HCT116 (cell line): ENCODE results near the gene RPS28. TPM values are rescaled to one million over a fixed set of nuclear protein-coding genes. Genes with fewer than 3 reads are reported as not detected.

ENCODE experiments used
- ATAC-seq: fragments of 200-7000 bp; cut with Tn5 transposase; 2 replicates; pipeline ENCODE4 v1.9.1; 2020; ENCODE audit warnings: mild to moderate bottlenecking, moderate library complexity
- BruUV-seq: library from RNA; stranded (reverse); fragments of 400-500 nt; replicated peaks from 2 replicates; lab custom pipeline; 2021; lab: Mats Ljungman, UMichigan
- CTCF ChIA-PET: fragments of 300-600 bp; sonication (Branson Sonifier 250); formaldehyde crosslinking; loops from one replicate; lab custom pipeline; 2021; ENCODE audit warnings: antibody characterized with exemption; lab: Charles Lee
- POLR2A ChIA-PET: fragments of 300-600, 350-600 bp; sonication (Branson Sonifier 250); formaldehyde crosslinking; loops from one replicate; lab custom pipeline; 2021; ENCODE audit warnings: antibody characterized with exemption; lab: Charles Lee
- RAD21 ChIA-PET, 2 experiments: fragments of 300-600 bp; sonication (Branson Sonifier 250); formaldehyde crosslinking; loops; one replicate each; lab custom pipeline; 2023; ENCODE audit warnings: low total read pairs in 2 of 2; ENCODE audit not compliant: uncharacterized antibody in 2 of 2, unreplicated experiment in 2 of 2, low non-redundant PET in 1 of 2; lab: Charles Lee
- DNase-seq: peaks from one replicate; pipeline ENCODE4 v3.0.0-alpha.2; 2010; ENCODE audit warnings: low read depth, low spot score
- H2AFZ ChIP-seq: fragments of 200-600 bp; shearing (Covaris generic), sonication (generic); 2 replicates; pipeline ENCODE4 v1.6.1; 2017; ENCODE audit warnings: low read depth, mixed run types, mixed read lengths, antibody characterized with exemption, low read length; ENCODE audit not compliant: poor library complexity, severe bottlenecking
- H3K27ac ChIP-seq: 2 replicates; pipeline ENCODE4 v1.5.1; 2012; ENCODE audit warnings: low read depth, low read length
- H3K27me3 ChIP-seq: fragments of 200-600 bp; sonication (generic); 2 replicates; pipeline ENCODE4 v1.6.1; 2016; ENCODE audit warnings: mixed run types, low read length, mixed read lengths; ENCODE audit not compliant: insufficient read depth
- H3K36me3 ChIP-seq, 2 experiments: fragments of 200-500 bp in 1 of 2; fragments of 200-600 bp in 1 of 2; sonication (Bioruptor generic) in 1 of 2; sonication (generic) in 1 of 2; 2 replicates each; pipeline versions ENCODE4 v1.5.1 to v1.6.1; 2014 to 2016; ENCODE audit warnings: low read length in 2 of 2, inconsistent platforms in 1 of 2, mixed read lengths in 1 of 2, mixed run types in 1 of 2; ENCODE audit not compliant: insufficient read depth in 2 of 2, control insufficient read depth in 1 of 2
- H3K4me1 ChIP-seq, 2 experiments: fragments of 200-600 bp in 1 of 2; sonication (generic) in 1 of 2; 2 replicates each; pipeline versions ENCODE4 v1.5.1 to v1.6.1; 2012 to 2017; ENCODE audit warnings: low read length in 2 of 2, inconsistent platforms in 1 of 2, mild to moderate bottlenecking in 1 of 2, mixed read lengths in 1 of 2, mixed run types in 1 of 2, moderate library complexity in 1 of 2; ENCODE audit not compliant: insufficient read depth in 2 of 2, control insufficient read depth in 1 of 2
- H3K4me2 ChIP-seq: fragments of 200-600 bp; sonication (generic); 2 replicates; pipeline ENCODE4 v1.6.1; 2017; ENCODE audit warnings: mixed run types, low read length, mixed read lengths
- H3K4me3 ChIP-seq, 2 experiments: fragments of 200-600 bp in 1 of 2; sonication (generic) in 1 of 2; replicated peaks in 1 of 2; 2 replicates each; pipeline ENCODE4 v1.5.1; 2011 to 2016; ENCODE audit warnings: low read length in 2 of 2, control low read depth in 1 of 2, low read depth in 1 of 2, mild to moderate bottlenecking in 1 of 2, mixed read lengths in 1 of 2, mixed run types in 1 of 2
- H3K79me2 ChIP-seq: fragments of 200-600 bp; sonication (generic); 2 replicates; pipeline ENCODE4 v1.6.1; 2017; ENCODE audit warnings: mild to moderate bottlenecking, mixed run types, low read length, moderate library complexity, mixed read lengths; ENCODE audit not compliant: insufficient read depth
- H3K9ac ChIP-seq: fragments of 200-600 bp; sonication (generic); 2 replicates; pipeline ENCODE4 v1.6.1; 2016; ENCODE audit warnings: low read length, mixed read lengths
- H3K9me2 ChIP-seq: fragments of 200-600 bp; sonication (generic), shearing (Covaris generic); 2 replicates; pipeline ENCODE4 v1.6.1; 2017; ENCODE audit warnings: mixed run types, mild to moderate bottlenecking, moderate library complexity; ENCODE audit not compliant: insufficient read depth
- H3K9me3 ChIP-seq, 2 experiments: fragments of 200-500 bp in 1 of 2; fragments of 200-600 bp in 1 of 2; sonication (Bioruptor generic) in 1 of 2; sonication (generic) in 1 of 2; 2 replicates each; pipeline ENCODE4 v1.6.1; 2014 to 2017; ENCODE audit warnings: low read length in 2 of 2, mixed read lengths in 2 of 2, inconsistent platforms in 1 of 2, low read depth in 1 of 2, mild to moderate bottlenecking in 1 of 2, mixed run types in 1 of 2, moderate library complexity in 1 of 2; ENCODE audit not compliant: control insufficient read depth in 1 of 2, insufficient read depth in 1 of 2
- H4K20me1 ChIP-seq: fragments of 200-600 bp; sonication (generic), shearing (Covaris generic); 2 replicates; pipeline ENCODE4 v1.6.1; 2017; ENCODE audit warnings: mixed run types, mild to moderate bottlenecking, moderate library complexity; ENCODE audit not compliant: insufficient read depth
- CEBPB ChIP-seq: IDR thresholded peaks from 2 replicates; pipeline ENCODE4 v1.6.1; 2012; ENCODE audit warnings: low read depth
- EZH2 ChIP-seq: fragments of 200-600 bp; sonication (generic); IDR thresholded peaks from 2 replicates; pipeline ENCODE4 v1.6.1; 2017; ENCODE audit warnings: antibody characterized with exemption, mixed run types
- FOSL1 ChIP-seq: IDR thresholded peaks from 2 replicates; pipeline ENCODE4 v1.6.1; 2012; ENCODE audit warnings: low read depth
- JUND ChIP-seq: IDR thresholded peaks from 2 replicates; pipeline ENCODE4 v1.6.1; 2012
- MAX ChIP-seq: IDR thresholded peaks from 2 replicates; pipeline ENCODE4 v1.6.1; 2012
- POLR2AphosphoS5 ChIP-seq: IDR thresholded peaks from 2 replicates; pipeline ENCODE4 v1.6.1; 2011; ENCODE audit warnings: mild to moderate bottlenecking, low read depth, low read length, moderate library complexity
- RAD21 ChIP-seq: IDR thresholded peaks from 2 replicates; pipeline ENCODE4 v1.6.1; 2012; ENCODE audit warnings: low read depth, mild to moderate bottlenecking
- REST ChIP-seq: IDR thresholded peaks from 2 replicates; pipeline ENCODE4 v1.6.1; 2012; ENCODE audit warnings: low read depth
- TCF7L2 ChIP-seq: IDR thresholded peaks from 2 replicates; pipeline ENCODE4 v1.7.0; 2011; ENCODE audit warnings: borderline replicate concordance, inconsistent platforms; ENCODE audit not compliant: insufficient read depth, insufficient read length; ENCODE audit errors: extremely low read depth
- ZNF274 ChIP-seq: fragments of 200-500 bp; sonication (Bioruptor generic); IDR thresholded peaks from 2 replicates; pipeline ENCODE4 v1.6.1; 2014; ENCODE audit warnings: mild to moderate bottlenecking, low read depth, low read length, inconsistent platforms
- intact Hi-C: fragments of 100-400 bp; cut with micrococcal nuclease; formaldehyde crosslinking; loops from 2 replicates; pipeline ENCODE4 v1.10.0; 2022
- total RNA-seq: library from RNA; stranded (reverse); gene quantifications from one replicate; pipeline ENCODE4 v1.2.1, GENCODE V29; 2021; ENCODE audit not compliant: unreplicated experiment
- TF ChIP-seq, protein P1 (sequence below): IDR thresholded peaks from 2 replicates; pipeline ENCODE4 v1.6.1; 2012
- TF ChIP-seq, protein P2 (sequence below): IDR thresholded peaks from 2 replicates; pipeline ENCODE4 v1.6.1; 2011; ENCODE audit warnings: mild to moderate bottlenecking, low read length, moderate library complexity; ENCODE audit not compliant: insufficient replicate concordance; ENCODE audit errors: extremely low read depth

Gene RPS28
- total RNA-seq, 1 experiment from 2014 or later = 2,379 TPM

GRCh38 chr19:8305798-8306197, 15.5 kb upstream of the RPS28 start:
- Histone ChIP-seq H3K9ac (0 out of 2 replicates have a peak overlapping the region, but pooled peaks have one; percentile 87), H3K9me2 (no peaks in the 10 kb centered on the region), H3K27me3 (no peaks in the 10 kb centered on the region), H4K20me1 (no peaks in the 10 kb centered on the region), H3K4me2 (peak overlapping the region; percentile 94), H3K9me3 (no peaks in the 10 kb centered on the region), H3K79me2 (peaks cover 32% of the 10 kb centered on the region), H3K4me3 (no peak overlapping the region), H2AFZ (no peak overlapping the region), H3K27ac (peak overlapping the region; percentile 86), H3K36me3 (peaks cover 4 to 8% of the 10 kb centered on the region in 2 experiments; a peak in 3 of 4 replicates), H3K4me1 (peaks cover 24 to 70% of the 10 kb centered on the region in 2 experiments)
- CTCF ChIA-PET = no interaction called here
- POLR2A ChIA-PET = interaction anchor here (1.3 kb wide), 1 partner anchor 14 kb away, joined by 3 read pairs; no protein-coding TSS in a partner anchor
- ATAC-seq (no peak), DNase-seq (no peak)
- intact Hi-C loops = no loop called here
- no peak for TF ChIP-seq JUND
- RAD21 ChIA-PET = no interaction called here
- BruUV-seq = no TSS peak

DNA sequence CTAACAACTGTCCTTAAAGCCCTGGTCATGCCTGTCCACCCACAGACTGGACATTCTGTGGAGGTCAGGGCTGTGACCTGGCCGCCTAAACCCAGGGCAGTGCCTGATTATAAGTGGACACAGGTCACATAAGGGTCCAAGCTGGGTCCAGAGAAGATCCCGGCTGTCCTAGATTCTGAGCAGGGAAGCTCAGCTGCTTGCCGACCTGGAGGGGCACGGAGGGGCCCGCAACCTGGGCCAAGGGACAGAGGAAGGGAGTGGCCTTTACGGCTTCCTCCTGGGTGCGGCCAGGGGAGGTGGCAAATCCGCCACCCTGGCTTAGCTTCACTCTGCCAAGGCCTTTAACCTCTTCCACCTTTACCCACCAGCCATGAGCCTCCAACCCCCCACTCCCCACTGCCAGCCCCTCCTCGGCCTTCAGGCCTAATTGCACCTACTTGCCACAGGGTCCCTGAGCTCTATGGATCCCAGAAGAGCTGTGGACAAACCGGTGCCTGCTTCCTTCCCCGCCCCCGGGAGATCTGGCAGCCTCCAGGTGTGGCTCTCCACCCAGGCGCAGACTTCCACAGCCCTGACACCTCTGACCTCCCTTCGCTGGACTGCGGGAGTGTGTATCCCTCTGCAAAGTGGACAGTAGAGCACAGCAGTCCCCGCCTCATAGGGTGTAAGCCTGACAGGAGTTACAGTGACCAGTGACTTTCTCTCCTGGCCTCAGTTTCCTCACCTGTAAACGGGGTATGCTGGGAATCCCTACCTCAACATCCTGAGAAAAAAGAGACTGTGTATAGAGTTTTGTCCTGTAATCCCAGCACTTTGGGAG, 14.9 kb upstream of the RPS28 start:
- ATAC-seq (no peak), DNase-seq (no peak)
- Histone ChIP-seq H3K9ac (peak overlapping the region; percentile 87), H4K20me1 (no peaks in the 10 kb centered on the region), H3K4me1 (peaks cover 24 to 70% of the 10 kb centered on the region in 2 experiments), H3K9me3 (no peaks in the 10 kb centered on the region), H3K27ac (peak overlapping the region; percentile 86), H3K9me2 (no peaks in the 10 kb centered on the region), H2AFZ (no peak overlapping the region), H3K79me2 (peaks cover 32% of the 10 kb centered on the region), H3K4me2 (peak overlapping the region; percentile 94), H3K27me3 (no peaks in the 10 kb centered on the region), H3K4me3 (peak overlapping the region; percentile 76 to 77), H3K36me3 (peaks cover 7 to 11% of the 10 kb centered on the region in 2 experiments; a peak in 3 of 4 replicates)
- TF ChIP-seq, protein P1, sequence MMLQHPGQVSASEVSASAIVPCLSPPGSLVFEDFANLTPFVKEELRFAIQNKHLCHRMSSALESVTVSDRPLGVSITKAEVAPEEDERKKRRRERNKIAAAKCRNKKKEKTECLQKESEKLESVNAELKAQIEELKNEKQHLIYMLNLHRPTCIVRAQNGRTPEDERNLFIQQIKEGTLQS = no peak
- TF ChIP-seq, protein P2, sequence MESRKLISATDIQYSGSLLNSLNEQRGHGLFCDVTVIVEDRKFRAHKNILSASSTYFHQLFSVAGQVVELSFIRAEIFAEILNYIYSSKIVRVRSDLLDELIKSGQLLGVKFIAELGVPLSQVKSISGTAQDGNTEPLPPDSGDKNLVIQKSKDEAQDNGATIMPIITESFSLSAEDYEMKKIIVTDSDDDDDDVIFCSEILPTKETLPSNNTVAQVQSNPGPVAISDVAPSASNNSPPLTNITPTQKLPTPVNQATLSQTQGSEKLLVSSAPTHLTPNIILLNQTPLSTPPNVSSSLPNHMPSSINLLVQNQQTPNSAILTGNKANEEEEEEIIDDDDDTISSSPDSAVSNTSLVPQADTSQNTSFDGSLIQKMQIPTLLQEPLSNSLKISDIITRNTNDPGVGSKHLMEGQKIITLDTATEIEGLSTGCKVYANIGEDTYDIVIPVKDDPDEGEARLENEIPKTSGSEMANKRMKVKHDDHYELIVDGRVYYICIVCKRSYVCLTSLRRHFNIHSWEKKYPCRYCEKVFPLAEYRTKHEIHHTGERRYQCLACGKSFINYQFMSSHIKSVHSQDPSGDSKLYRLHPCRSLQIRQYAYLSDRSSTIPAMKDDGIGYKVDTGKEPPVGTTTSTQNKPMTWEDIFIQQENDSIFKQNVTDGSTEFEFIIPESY = no peak
- TF ChIP-seq CEBPB (no peak), ZNF274 (no peak), EZH2 (no peak), FOSL1 (no peak), TCF7L2 (no peak), REST (no peak), POLR2AphosphoS5 (no peak), MAX (no peak), RAD21 (no peak)
- intact Hi-C loops = no loop called here
- POLR2A ChIA-PET = interaction anchor here (0.7 to 1.3 kb wide), 2 partner anchors 13 to 363 kb away, joined by 3 read pairs; no protein-coding TSS in a partner anchor
- TSS peak; percentile 53 for BruUV-seq
- RAD21 ChIA-PET = no interaction called here
- CTCF ChIA-PET = no interaction called here
